WTC11 (cell line): Measurements from ENCODE around the gene ZNF366.

Source experiments
- ATF1 ChIP-seq: sonication (generic); formaldehyde crosslinking; IDR thresholded peaks from 2 replicates; pipeline ENCODE4 v1.8.1; 2023; ENCODE audit warnings: mild to moderate bottlenecking, moderate library complexity, missing genetic modification reagents
- ATF3 ChIP-seq: sonication (generic); formaldehyde crosslinking; conservative IDR thresholded peaks from 2 replicates; pipeline ENCODE4 v1.8.1; 2022; ENCODE audit warnings: mild to moderate bottlenecking, missing genetic modification reagents
- ATF6 ChIP-seq: sonication (generic); formaldehyde crosslinking; IDR thresholded peaks from 2 replicates; pipeline ENCODE4 v1.8.1; 2023; ENCODE audit warnings: mild to moderate bottlenecking, missing genetic modification reagents
- CREM ChIP-seq: sonication (generic); formaldehyde crosslinking; IDR thresholded peaks from 2 replicates; pipeline ENCODE4 v1.8.1; 2022; ENCODE audit warnings: mild to moderate bottlenecking, missing genetic modification reagents, moderate library complexity
- CTCF ChIP-seq: fragments of 200-600 bp; IDR thresholded peaks from 2 replicates; pipeline ENCODE4 v1.8.0; 2022; ENCODE audit warnings: antibody characterized with exemption
- HMGXB4 ChIP-seq: sonication (generic); formaldehyde crosslinking; IDR thresholded peaks from 2 replicates; pipeline ENCODE4 v1.8.1; 2023; ENCODE audit warnings: mild to moderate bottlenecking, moderate library complexity, missing genetic modification reagents
- MXD4 ChIP-seq: fragments of 250-450 bp; sonication (Bioruptor Pico); IDR thresholded peaks from 2 replicates; pipeline ENCODE4 v1.8.0; 2021; ENCODE audit warnings: mild to moderate bottlenecking, moderate library complexity, borderline replicate concordance
- PRDM15 ChIP-seq: sonication (generic); formaldehyde crosslinking; IDR thresholded peaks from 2 replicates; pipeline ENCODE4 v1.8.0; 2022; ENCODE audit warnings: missing genetic modification reagents
- RELA ChIP-seq: sonication (generic); formaldehyde crosslinking; IDR thresholded peaks from 2 replicates; pipeline ENCODE4 v1.8.1; 2022; ENCODE audit warnings: missing genetic modification reagents, mild to moderate bottlenecking, borderline replicate concordance
- TEAD1 ChIP-seq: sonication (generic); formaldehyde crosslinking; IDR thresholded peaks from 2 replicates; pipeline ENCODE4 v1.8.0; 2022; ENCODE audit warnings: mild to moderate bottlenecking, missing genetic modification reagents
- USF1 ChIP-seq: sonication (generic); formaldehyde crosslinking; IDR thresholded peaks from 2 replicates; pipeline ENCODE4 v1.8.0; 2022; ENCODE audit warnings: mild to moderate bottlenecking, missing genetic modification reagents
- USF2 ChIP-seq: sonication (generic); formaldehyde crosslinking; IDR thresholded peaks from 2 replicates; pipeline ENCODE4 v1.8.1; 2023; ENCODE audit warnings: mild to moderate bottlenecking, missing genetic modification reagents, moderate library complexity
- ZSCAN18 ChIP-seq: fragments of 250-450 bp; sonication (Bioruptor Pico); IDR thresholded peaks from 2 replicates; pipeline ENCODE4 v2.1.2; 2022; ENCODE audit warnings: mild to moderate bottlenecking, moderate library complexity

GRCh38 chr5:72479921-72480320 is 27.3 kb downstream of the ZNF366 start:
- TF ChIP-seq CTCF (no peak), ATF3 (CRISPR knock-in tag) (no peak), PRDM15 (CRISPR knock-in tag) (no peak), HMGXB4 (CRISPR knock-in tag) (no peak), USF1 (no peak), ZSCAN18 (CRISPR knock-in tag) (no peak), RELA (CRISPR knock-in tag) (no peak), TEAD1 (no peak), ATF1 (CRISPR knock-in tag) (no peak), CREM (CRISPR knock-in tag) (no peak), USF2 (CRISPR knock-in tag) (no peak), ATF6 (CRISPR knock-in tag) (no peak), MXD4 (CRISPR knock-in tag) (no peak)
